Measurements from ENCODE around the gene CST9L.

Gene CST9L

GRCh38 chr20:23605867-23606651, 37.8 kb upstream of the CST9L start, which contains the start of gene CST9:
Gene CST9, minus strand, starts transcription at chr20:23605917. Its CDS starts 53 bp downstream, at chr20:23605864.
- Histone ChIP-seq H2AFZ (ENCODE audit: low read length) (peak within 1 kb of the TSS; percentile 12), H3K23ac (ENCODE audit: low read depth, low read length, poor library complexity) (no peak within 1 kb of the TSS), H2BK120ac (ENCODE audit: low read depth, low read length) (no peak within 1 kb of the TSS), H3K18ac (ENCODE audit: low read length) (peak within 1 kb of the TSS; percentile 42), H3K36me3 (replicated peaks in 1 of 2; ENCODE audit: control insufficient read depth in 2 of 2, insufficient read depth in 2 of 2, low read length in 2 of 2) (no peaks in the 10 kb centered on the region), H3K27ac (replicated peaks; ENCODE audit: low read length) (no peak within 1 kb of the TSS), H3K9ac (ENCODE audit: low read depth, low read length, poor library complexity) (peak within 1 kb of the TSS; percentile 25), H2AK5ac (ENCODE audit: low read depth, low read length) (peak within 1 kb of the TSS; percentile 48), H3K4me3 (ENCODE audit: low read length in 2 of 2) (no peak within 1 kb of the TSS), H4K8ac (ENCODE audit: low read depth, low read length) (no peak within 1 kb of the TSS), H3K9me3 (replicated peaks in 1 of 2; ENCODE audit: control insufficient read depth in 2 of 2, insufficient read depth in 1 of 2, low read depth in 1 of 2, low read length in 2 of 2) (no peaks in the 10 kb centered on the region), H2BK15ac (ENCODE audit: low read length) (no peak within 1 kb of the TSS), H2BK5ac (ENCODE audit: low read length) (no peak within 1 kb of the TSS), H2BK12ac (ENCODE audit: low read length) (no peak within 1 kb of the TSS), H3K4me2 (ENCODE audit: insufficient read depth, low read length, poor library complexity, severe bottlenecking) (no peak within 1 kb of the TSS), H3K79me1 (ENCODE audit: low read depth, low read length) (no peaks in the 10 kb centered on the region), H3K27me3 (ENCODE audit: control insufficient read depth in 3 of 3, insufficient read depth in 3 of 3, low read depth in 1 of 3, low read length in 3 of 3) (peaks cover 0 to 41% (median 0%) of the 10 kb centered on the region in 3 experiments), H4K91ac (ENCODE audit: low read depth, low read length, poor library complexity) (no peak within 1 kb of the TSS), H3K4me1 (ENCODE audit: control insufficient read depth in 2 of 2, insufficient read depth in 1 of 2, low read depth in 1 of 2, low read length in 2 of 2) (peaks cover 0 to 9% of the 10 kb centered on the region in 2 donors), H3K4ac (ENCODE audit: low read length) (no peak within 1 kb of the TSS), H3K14ac (ENCODE audit: low read length) (no peak within 1 kb of the TSS)
- no CpG with 5 or more reads among the region's 16 CpGs for whole genome bisulfite sequencing, 2 donors (ENCODE audit: extremely low coverage in 2 of 2, insufficient read length in 2 of 2, insufficient replicate concordance in 1 of 2)
- no peak for DNase-seq (ENCODE audit: low spot score)

- Histone ChIP-seq H3K9ac (ENCODE audit: low read depth, low read length, poor library complexity) (no peak overlapping the region), H2BK5ac (ENCODE audit: low read length) (no peak overlapping the region), H3K14ac (ENCODE audit: low read length) (no peak overlapping the region), H2AK5ac (ENCODE audit: low read depth, low read length) (no peak overlapping the region), H2AFZ (ENCODE audit: low read length) (no peak overlapping the region), H3K4me2 (ENCODE audit: insufficient read depth, low read length, poor library complexity, severe bottlenecking) (no peak overlapping the region), H3K4ac (ENCODE audit: low read length) (no peak overlapping the region), H3K18ac (ENCODE audit: low read length) (no peak overlapping the region), H3K4me1 (ENCODE audit: control insufficient read depth in 2 of 2, insufficient read depth in 1 of 2, low read depth in 1 of 2, low read length in 2 of 2) (peaks cover 0 to 6% of the 10 kb centered on the region in 2 donors), H3K27ac (replicated peaks; ENCODE audit: low read length) (no peak overlapping the region), H2BK120ac (ENCODE audit: low read depth, low read length) (no peak overlapping the region), H3K9me3 (replicated peaks in 1 of 2; ENCODE audit: control insufficient read depth in 2 of 2, insufficient read depth in 1 of 2, low read depth in 1 of 2, low read length in 2 of 2) (no peaks in the 10 kb centered on the region), H2BK12ac (ENCODE audit: low read length) (no peak overlapping the region), H3K4me3 (ENCODE audit: low read length in 2 of 2) (no peak overlapping the region), H3K23ac (ENCODE audit: low read depth, low read length, poor library complexity) (no peak overlapping the region), H2BK15ac (ENCODE audit: low read length) (no peak overlapping the region), H3K36me3 (replicated peaks in 1 of 2; ENCODE audit: control insufficient read depth in 2 of 2, insufficient read depth in 2 of 2, low read length in 2 of 2) (no peaks in the 10 kb centered on the region), H3K79me1 (ENCODE audit: low read depth, low read length) (no peaks in the 10 kb centered on the region), H4K8ac (ENCODE audit: low read depth, low read length) (no peak overlapping the region), H3K27me3 (ENCODE audit: control insufficient read depth in 3 of 3, insufficient read depth in 3 of 3, low read depth in 1 of 3, low read length in 3 of 3) (peaks cover 0 to 48% (median 0%) of the 10 kb centered on the region in 3 experiments), H4K91ac (ENCODE audit: low read depth, low read length, poor library complexity) (no peak overlapping the region)
- no CpG with 5 or more reads among the region's 1 CpG for WGBS, 2 donors (ENCODE audit: extremely low coverage in 2 of 2, insufficient read length in 2 of 2, insufficient replicate concordance in 1 of 2)
- DNase-seq (ENCODE audit: low spot score) = no peak
Measured at GRCh38 chr20:23604306-23604705, 36.0 kb upstream of the CST9L start.

- Histone ChIP-seq H2BK120ac (ENCODE audit: low read depth, low read length) (no peak overlapping the region), H3K4me3 (ENCODE audit: low read length in 2 of 2) (no peak overlapping the region), H3K36me3 (replicated peaks in 1 of 2; ENCODE audit: control insufficient read depth in 2 of 2, insufficient read depth in 2 of 2, low read length in 2 of 2) (no peaks in the 10 kb centered on the region), H3K27me3 (ENCODE audit: control insufficient read depth in 3 of 3, insufficient read depth in 3 of 3, low read depth in 1 of 3, low read length in 3 of 3) (peaks cover 0 to 50% (median 0%) of the 10 kb centered on the region in 3 experiments), H4K8ac (ENCODE audit: low read depth, low read length) (no peak overlapping the region), H3K4me2 (ENCODE audit: insufficient read depth, low read length, poor library complexity, severe bottlenecking) (no peak overlapping the region), H3K27ac (replicated peaks; ENCODE audit: low read length) (no peak overlapping the region), H3K79me1 (ENCODE audit: low read depth, low read length) (no peaks in the 10 kb centered on the region), H2BK12ac (ENCODE audit: low read length) (no peak overlapping the region), H2BK15ac (ENCODE audit: low read length) (no peak overlapping the region), H3K4me1 (ENCODE audit: control insufficient read depth in 2 of 2, insufficient read depth in 1 of 2, low read depth in 1 of 2, low read length in 2 of 2) (peaks cover 0 to 1% of the 10 kb centered on the region in 2 donors), H2BK5ac (ENCODE audit: low read length) (no peak overlapping the region), H3K18ac (ENCODE audit: low read length) (no peak overlapping the region), H2AK5ac (ENCODE audit: low read depth, low read length) (no peak overlapping the region), H2AFZ (ENCODE audit: low read length) (no peak overlapping the region), H3K14ac (ENCODE audit: low read length) (no peak overlapping the region), H3K9ac (ENCODE audit: low read depth, low read length, poor library complexity) (no peak overlapping the region), H4K91ac (ENCODE audit: low read depth, low read length, poor library complexity) (no peak overlapping the region), H3K9me3 (replicated peaks in 1 of 2; ENCODE audit: control insufficient read depth in 2 of 2, insufficient read depth in 1 of 2, low read depth in 1 of 2, low read length in 2 of 2) (no peaks in the 10 kb centered on the region), H3K23ac (ENCODE audit: low read depth, low read length, poor library complexity) (no peak overlapping the region), H3K4ac (ENCODE audit: low read length) (no peak overlapping the region)
- no CpG with 5 or more reads among the region's 4 CpGs for WGBS, 2 donors (ENCODE audit: extremely low coverage in 2 of 2, insufficient read length in 2 of 2, insufficient replicate concordance in 1 of 2)
- DNase-seq (ENCODE audit: low spot score) = no peak
Measured at GRCh38 chr20:23603321-23603720, 35.0 kb upstream of the CST9L start.

- Histone ChIP-seq H2BK5ac (ENCODE audit: low read length) (no peak overlapping the region), H3K4me1 (ENCODE audit: control insufficient read depth in 2 of 2, insufficient read depth in 1 of 2, low read depth in 1 of 2, low read length in 2 of 2) (peaks cover 0 to 1% of the 10 kb centered on the region in 2 donors), H3K14ac (ENCODE audit: low read length) (no peak overlapping the region), H3K36me3 (replicated peaks in 1 of 2; ENCODE audit: control insufficient read depth in 2 of 2, insufficient read depth in 2 of 2, low read length in 2 of 2) (no peaks in the 10 kb centered on the region), H3K79me1 (ENCODE audit: low read depth, low read length) (no peaks in the 10 kb centered on the region), H2AFZ (ENCODE audit: low read length) (no peak overlapping the region), H3K4ac (ENCODE audit: low read length) (no peak overlapping the region), H3K9ac (ENCODE audit: low read depth, low read length, poor library complexity) (no peak overlapping the region), H2BK12ac (ENCODE audit: low read length) (no peak overlapping the region), H3K9me3 (replicated peaks in 1 of 2; ENCODE audit: control insufficient read depth in 2 of 2, insufficient read depth in 1 of 2, low read depth in 1 of 2, low read length in 2 of 2) (no peaks in the 10 kb centered on the region), H3K27me3 (ENCODE audit: control insufficient read depth in 3 of 3, insufficient read depth in 3 of 3, low read depth in 1 of 3, low read length in 3 of 3) (peaks cover 0 to 43% (median 0%) of the 10 kb centered on the region in 3 experiments), H3K27ac (replicated peaks; ENCODE audit: low read length) (no peak overlapping the region), H3K4me3 (ENCODE audit: low read length in 2 of 2) (peak overlapping the region in 1 of 2 donors; percentile 2), H2BK15ac (ENCODE audit: low read length) (no peak overlapping the region), H2BK120ac (ENCODE audit: low read depth, low read length) (no peak overlapping the region), H3K18ac (ENCODE audit: low read length) (no peak overlapping the region), H3K4me2 (ENCODE audit: insufficient read depth, low read length, poor library complexity, severe bottlenecking) (no peak overlapping the region), H4K8ac (ENCODE audit: low read depth, low read length) (no peak overlapping the region), H3K23ac (ENCODE audit: low read depth, low read length, poor library complexity) (no peak overlapping the region), H2AK5ac (ENCODE audit: low read depth, low read length) (no peak overlapping the region), H4K91ac (ENCODE audit: low read depth, low read length, poor library complexity) (no peak overlapping the region)
- whole genome bisulfite sequencing, 2 donors (ENCODE audit: extremely low coverage in 2 of 2, insufficient read length in 2 of 2, insufficient replicate concordance in 1 of 2) = no CpG with 5 or more reads among the region's 6 CpGs
- no peak for DNase-seq (ENCODE audit: low spot score)
Measured at GRCh38 chr20:23602699-23603098, 34.4 kb upstream of the CST9L start.
